Upper lobe of left lung (tissue), 4 donors: ENCODE results near the gene FKBP8.

Experiments
- CTCF ChIP-seq, 6 experiments: fragments of 450-650 bp in 4 of 6; fragments of 200-600 bp in 2 of 6; sonication (generic) in 2 of 6; IDR thresholded peaks; one replicate each; pipeline ENCODE4 v1.5.1; 2016 to 2019; ENCODE audit warnings: antibody characterized with exemption in 6 of 6
- POLR2AphosphoS5 ChIP-seq, 2 donors: sonication (generic); formaldehyde crosslinking; IDR thresholded peaks; one replicate each; pipeline ENCODE4 v1.5.1; 2017; ENCODE audit warnings: antibody characterized with exemption in 2 of 2

GRCh38 chr19:18587561-18587960 lies 44.2 kb upstream of the FKBP8 start:
- TF ChIP-seq POLR2AphosphoS5 (IDR thresholded peaks at IDR 0.05) (no peak), CTCF (IDR thresholded peaks at IDR 0.05) (no peak)
